Loucy (cell line): ENCODE measurements around the gene CACNA1I.

Experiments
- H2AFZ ChIP-seq: fragments of 200-600 bp; sonication (generic); 2 replicates; pipeline ENCODE4 v1.6.0; 2016; ENCODE audit warnings: antibody characterized with exemption, mild to moderate bottlenecking, low read length, moderate library complexity
- H3F3A ChIP-seq: fragments of 200-600 bp; 2 replicates; pipeline ENCODE4 v1.6.0; 2016; ENCODE audit warnings: antibody characterized with exemption, low read depth, mild to moderate bottlenecking
- H3K27me3 ChIP-seq: fragments of 200-600 bp; sonication (generic); 2 replicates; pipeline ENCODE4 v1.6.1; 2014; ENCODE audit warnings: low read length, mild to moderate bottlenecking; ENCODE audit not compliant: insufficient read depth, poor library complexity, severe bottlenecking
- H3K36me3 ChIP-seq: fragments of 200-600 bp; sonication (generic); 2 replicates; pipeline ENCODE4 v1.6.1; 2016; ENCODE audit warnings: low read length; ENCODE audit not compliant: insufficient read depth
- H3K4me1 ChIP-seq: fragments of 200-600 bp; sonication (generic); 2 replicates; pipeline ENCODE4 v1.5.1; 2014; ENCODE audit warnings: low read length, mild to moderate bottlenecking; ENCODE audit not compliant: insufficient read depth, poor library complexity, severe bottlenecking
- H3K4me2 ChIP-seq: fragments of 200-600 bp; sonication (generic); 2 replicates; pipeline ENCODE4 v1.6.0; 2014; ENCODE audit warnings: antibody characterized with exemption, low read length, low read depth, mild to moderate bottlenecking; ENCODE audit not compliant: poor library complexity, severe bottlenecking
- H3K4me3 ChIP-seq: fragments of 200-600 bp; sonication (generic); 2 replicates; pipeline ENCODE4 v1.5.1; 2014; ENCODE audit warnings: low read length, mild to moderate bottlenecking, mixed read lengths; ENCODE audit not compliant: poor library complexity, severe bottlenecking
- H3K79me2 ChIP-seq: fragments of 200-600 bp; sonication (generic); 2 replicates; pipeline ENCODE4 v1.6.1; 2014; ENCODE audit warnings: low read length; ENCODE audit not compliant: insufficient read depth
- H3K9ac ChIP-seq: fragments of 200-600 bp; sonication (generic); 2 replicates; pipeline ENCODE4 v1.6.0; 2014; ENCODE audit warnings: mild to moderate bottlenecking, low read depth, low read length, moderate library complexity; ENCODE audit not compliant: poor library complexity, severe bottlenecking
- H3K9me2 ChIP-seq: fragments of 200-600 bp; sonication (generic); replicated peaks from 2 replicates; pipeline ENCODE4 v1.6.1; 2016; ENCODE audit warnings: low read depth, low read length, mixed read lengths
- H3K9me3 ChIP-seq: fragments of 200-600 bp; sonication (generic); 2 replicates; pipeline ENCODE4 v1.6.1; 2014; ENCODE audit warnings: mild to moderate bottlenecking, antibody characterized with exemption, low read length, low read depth; ENCODE audit not compliant: insufficient read depth
- H4K20me1 ChIP-seq: fragments of 200-600 bp; sonication (generic); 2 replicates; pipeline ENCODE4 v1.6.0; 2014; ENCODE audit warnings: antibody characterized with exemption, low read length, mild to moderate bottlenecking; ENCODE audit not compliant: insufficient read depth, poor library complexity, severe bottlenecking
- CTCF ChIP-seq: fragments of 200-600 bp; sonication (generic); conservative IDR thresholded peaks from 2 replicates; pipeline ENCODE4 v1.5.1; 2014; ENCODE audit warnings: mild to moderate bottlenecking, antibody characterized with exemption, low read length
- EZH2phosphoT487 ChIP-seq: fragments of 200-600 bp; IDR thresholded peaks from 2 replicates; pipeline ENCODE4 v1.6.1; 2018; ENCODE audit warnings: antibody characterized with exemption, mild to moderate bottlenecking, moderate library complexity, borderline replicate concordance

The CACNA1I gene

GRCh38 chr22:39528681-39529486 lies 41.7 kb upstream of the CACNA1I start:
- Histone ChIP-seq H3K9ac (peak overlapping the region; percentile 33), H3K36me3 (peaks cover 23% of the 10 kb centered on the region; the same call in 1 of the 2 replicates), H3K79me2 (peaks cover 82% of the 10 kb centered on the region), H3K27me3 (no peaks in the 10 kb centered on the region), H3F3A (peaks cover 16% of the 10 kb centered on the region), H3K4me2 (peak overlapping the region; percentile 81), H3K9me3 (no peaks in the 10 kb centered on the region), H2AFZ (no peak overlapping the region), H4K20me1 (peaks cover 68% of the 10 kb centered on the region), H3K4me3 (peak overlapping the region; percentile 82), H3K9me2 (no peaks in the 10 kb centered on the region), H3K4me1 (peaks cover 52% of the 10 kb centered on the region)
- no peak for TF ChIP-seq EZH2phosphoT487
- TF ChIP-seq CTCF, result peak; percentile 92

- peak overlapping the region; percentile 33 for H3K9ac ChIP-seq
- TF ChIP-seq CTCF (peak; percentile 23; the same call in 1 of the 2 replicates), EZH2phosphoT487 (no peak)
- H4K20me1 ChIP-seq, result peaks cover 62% of the 10 kb centered on the region
- peaks cover 52% of the 10 kb centered on the region for H3K4me1 ChIP-seq
- H3K4me3 ChIP-seq, result peak overlapping the region; percentile 82
- H2AFZ ChIP-seq, result no peak overlapping the region
- H3K36me3 ChIP-seq, result peaks cover 18% of the 10 kb centered on the region; the same call in 1 of the 2 replicates
- peak overlapping the region; percentile 81 for H3K4me2 ChIP-seq
- no peaks in the 10 kb centered on the region for H3K27me3 ChIP-seq
- peaks cover 15% of the 10 kb centered on the region for H3F3A ChIP-seq
- no peaks in the 10 kb centered on the region for H3K9me2 ChIP-seq
- peaks cover 76% of the 10 kb centered on the region for H3K79me2 ChIP-seq
- H3K9me3 ChIP-seq, result no peaks in the 10 kb centered on the region
Observed at GRCh38 chr22:39529487-39529851, 41.1 kb upstream of the CACNA1I start.

- peaks cover 52% of the 10 kb centered on the region for H3K4me1 ChIP-seq
- peaks cover 70% of the 10 kb centered on the region for H3K79me2 ChIP-seq
- H3K9me3 ChIP-seq, result no peaks in the 10 kb centered on the region
- no peaks in the 10 kb centered on the region for H3K27me3 ChIP-seq
- peaks cover 11% of the 10 kb centered on the region; the same call in 1 of the 2 replicates for H3K36me3 ChIP-seq
- H3K9me2 ChIP-seq, result no peaks in the 10 kb centered on the region
- H3F3A ChIP-seq, result peaks cover 9% of the 10 kb centered on the region; the same call in 1 of the 2 replicates
- H3K9ac ChIP-seq, result no peak overlapping the region
- peak overlapping the region; percentile 82 for H3K4me3 ChIP-seq
- H2AFZ ChIP-seq, result no peak overlapping the region
- H4K20me1 ChIP-seq, result peaks cover 56% of the 10 kb centered on the region
- TF ChIP-seq CTCF, result no peak
- no peak for TF ChIP-seq EZH2phosphoT487
- H3K4me2 ChIP-seq, result peak overlapping the region; percentile 81
Observed at GRCh38 chr22:39530116-39530515, 40.4 kb upstream of the CACNA1I start.
